GM10847 (cell line): Measurements from ENCODE around the gene RMND5A.

Source experiments
- POLR2A ChIP-seq: IDR thresholded peaks from 2 replicates; pipeline ENCODE4 v1.6.1; 2011; ENCODE audit not compliant: insufficient read length; ENCODE audit errors: extremely low read depth

The RMND5A gene

GRCh38 chr2:86818114-86818801, 98.2 kb downstream of the RMND5A start:
- TF ChIP-seq POLR2A: no peak

DNA sequence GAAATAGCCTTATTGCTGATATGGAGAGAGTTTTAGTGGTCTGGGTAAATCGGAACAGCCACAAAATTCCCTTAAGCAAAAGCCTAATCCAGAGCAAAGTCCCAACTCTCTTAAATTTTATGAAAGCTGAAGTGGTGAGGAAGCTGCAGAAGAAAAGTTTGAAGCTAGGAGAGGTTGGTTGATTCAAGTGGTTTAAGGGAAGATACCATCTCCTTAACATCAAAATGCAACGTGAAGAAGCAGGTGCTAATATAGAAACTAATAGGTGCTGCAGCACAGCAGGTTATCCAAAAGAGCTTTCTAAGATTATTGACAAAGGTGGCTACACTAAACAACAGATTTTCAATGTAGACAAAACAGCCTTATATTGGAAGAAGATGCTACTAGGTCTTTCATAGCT, 98.9 kb downstream of the RMND5A start:
- TF ChIP-seq POLR2A: no peak

DNA sequence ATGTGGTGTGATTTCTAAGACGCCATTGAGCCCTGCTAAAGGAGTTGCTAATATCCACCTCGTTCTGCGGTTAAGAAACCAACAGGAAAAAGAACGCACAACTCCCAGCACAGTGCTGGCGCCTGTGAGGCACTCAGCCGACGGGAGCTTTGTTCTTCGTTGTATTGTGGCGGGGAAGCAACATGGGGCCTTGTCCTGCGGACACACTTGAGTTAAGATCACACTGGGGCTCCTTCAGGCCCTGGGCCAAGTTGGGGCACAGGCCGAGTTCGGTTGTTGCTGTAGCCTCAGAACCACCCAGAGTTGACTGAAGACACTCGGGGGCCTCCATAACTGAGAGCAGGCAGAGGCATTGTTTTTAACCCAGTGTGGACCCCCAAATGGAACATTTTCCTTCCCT, 101.2 kb downstream of the RMND5A start:
- no peak for TF ChIP-seq POLR2A

DNA sequence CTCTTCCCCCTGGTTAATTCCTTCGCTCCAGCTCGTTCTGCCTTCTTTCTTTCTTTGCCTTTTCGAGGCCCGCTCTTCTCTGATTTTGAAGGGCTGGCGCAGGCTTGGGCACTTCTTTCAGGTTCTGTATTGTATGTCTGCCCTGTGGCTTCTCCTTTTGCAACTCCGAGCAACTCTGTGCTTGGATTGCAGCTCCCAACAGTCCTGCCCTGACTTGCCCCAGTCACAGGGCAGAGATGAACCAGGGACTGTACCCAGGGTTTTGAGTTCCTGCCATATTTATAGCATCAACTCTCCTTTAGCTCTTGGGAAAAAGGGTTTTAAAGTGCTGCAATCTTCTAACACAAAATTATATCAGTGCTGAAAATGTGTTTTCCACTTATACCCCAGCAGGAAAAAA, 101.8 kb downstream of the RMND5A start:
- no peak for TF ChIP-seq POLR2A

DNA sequence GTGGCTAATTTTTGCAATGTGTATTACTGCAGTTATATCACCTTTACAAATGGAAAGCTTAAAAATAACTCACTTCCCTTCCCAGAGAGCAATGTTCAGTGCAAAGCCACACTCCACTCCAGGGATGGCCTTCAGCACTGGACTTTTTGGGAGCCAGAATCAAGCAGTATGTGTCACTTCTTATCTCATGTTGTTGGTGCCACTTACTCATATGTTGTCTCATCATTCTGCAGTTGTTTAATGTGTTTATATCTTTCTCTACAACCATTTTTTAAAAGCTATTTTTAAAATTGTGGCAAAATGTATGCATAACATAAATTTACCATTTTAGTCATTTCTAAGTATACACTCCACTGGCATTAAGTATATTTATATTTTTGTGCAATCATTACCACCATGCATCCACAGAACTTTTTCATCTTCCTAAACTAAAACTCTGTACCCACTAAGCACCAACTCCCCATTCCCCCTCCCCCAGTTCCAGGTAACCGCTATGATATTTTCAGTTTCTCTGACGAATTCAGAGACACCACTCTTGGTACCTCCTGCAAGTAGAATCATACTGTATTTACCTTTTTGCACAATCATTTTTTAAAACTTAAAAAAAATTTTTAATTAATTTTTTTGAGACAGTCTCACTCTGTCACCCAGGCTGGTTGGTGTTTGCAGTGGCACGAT, 102.7 kb downstream of the RMND5A start:
- no peak for TF ChIP-seq POLR2A

DNA sequence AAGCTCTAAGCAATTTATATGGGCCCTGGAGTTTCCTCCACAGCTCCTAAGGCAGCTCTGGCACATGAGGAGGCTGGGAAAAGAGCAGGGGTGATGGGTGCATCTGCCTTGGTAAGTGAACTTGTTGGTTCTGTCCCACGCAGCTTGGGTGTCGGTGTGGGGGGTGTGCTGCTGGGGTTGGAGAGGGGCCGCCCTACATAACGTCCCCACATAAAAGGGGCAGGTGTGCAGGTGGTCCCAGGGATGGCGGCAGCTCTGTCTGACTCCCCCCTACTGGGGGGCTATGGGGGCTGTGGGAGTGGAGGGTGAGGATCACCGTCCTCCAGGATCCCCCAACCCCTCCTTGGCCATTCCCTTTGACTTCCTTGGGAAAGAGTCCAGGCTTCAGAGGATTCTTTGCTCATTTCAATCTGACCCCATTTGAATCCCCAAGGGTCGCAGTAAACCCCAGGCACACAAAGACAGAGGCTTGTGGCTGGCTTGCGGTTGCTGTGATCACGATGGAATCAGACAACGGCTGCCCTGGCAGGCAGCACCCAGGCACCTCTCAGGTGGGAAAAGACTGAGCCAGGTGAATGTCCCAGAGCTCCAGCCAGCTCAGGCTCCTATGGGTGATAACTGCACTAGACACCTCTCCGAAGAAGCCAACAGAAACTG, 105.1 kb downstream of the RMND5A start:
- no peak for TF ChIP-seq POLR2A

DNA sequence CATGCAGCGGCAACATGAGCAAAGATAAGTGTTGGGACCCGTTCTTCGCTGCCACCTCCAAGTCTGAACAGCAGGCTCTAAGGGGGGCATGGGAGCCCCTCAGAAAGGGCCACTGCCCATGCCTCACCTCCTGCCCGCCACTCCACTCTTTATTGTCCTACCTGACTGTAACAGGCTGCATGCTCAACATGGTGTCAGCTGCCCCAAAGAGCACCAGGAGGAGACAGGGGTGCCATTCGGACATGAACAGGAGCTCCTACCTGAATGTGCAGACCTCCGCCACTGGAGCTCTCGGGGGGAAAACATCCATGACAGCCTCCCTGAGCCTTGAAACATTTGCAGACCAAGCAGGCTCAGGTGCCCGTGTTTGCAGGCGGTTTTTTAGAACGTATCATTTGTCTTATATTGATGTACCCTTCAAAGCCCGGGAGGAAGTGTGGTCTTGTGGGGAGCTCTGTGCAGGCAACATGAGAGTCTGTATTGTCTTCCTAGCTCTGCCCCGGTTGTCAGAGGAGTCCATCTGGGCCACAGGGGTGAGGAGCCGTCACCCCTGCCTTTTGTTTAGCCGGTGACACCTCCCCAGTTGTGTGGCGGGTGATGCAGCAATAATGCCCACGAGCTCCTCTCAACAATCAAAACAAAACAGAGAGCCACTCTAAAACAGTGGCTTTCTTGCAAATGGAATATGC, 105.7 kb downstream of the RMND5A start:
- TF ChIP-seq POLR2A: no peak

GRCh38 chr2:86826951-86827350, 106.9 kb downstream of the RMND5A start:
- no peak for TF ChIP-seq POLR2A
